K562 (cell line): ENCODE data around the gene NEK2. TPM values are rescaled to one million over a fixed set of nuclear protein-coding genes. Genes with fewer than 3 reads are reported as not detected.

ENCODE experiments used
- CHD1 ChIP-seq: fragments of 200-600 bp; sonication (generic); IDR thresholded peaks from one replicate; pipeline ENCODE4 v1.6.1; 2012; ENCODE audit warnings: mild to moderate bottlenecking, moderate library complexity, low read length, inconsistent platforms
- CHD2 ChIP-seq: IDR thresholded peaks from 2 replicates; pipeline ENCODE4 v1.6.1; 2011; ENCODE audit warnings: low read depth, low read length
- FOXJ3 ChIP-seq: sonication (generic); formaldehyde crosslinking; IDR thresholded peaks from 2 replicates; pipeline ENCODE4 v1.4.0; 2020; ENCODE audit warnings: mild to moderate bottlenecking, missing genetic modification reagents
- FOXM1 ChIP-seq, 2 experiments: fragments of 450-650 bp in 1 of 2; sonication (generic) in 1 of 2; formaldehyde crosslinking in 1 of 2; IDR thresholded peaks; 2 replicates each; pipeline versions ENCODE4 v1.6.1 to v1.9.0; 2017 to 2022; ENCODE audit warnings: low read depth in 2 of 2, mild to moderate bottlenecking in 2 of 2, missing genetic modification reagents in 1 of 2, moderate library complexity in 1 of 2
- HDAC6 ChIP-seq: IDR thresholded peaks from 2 replicates; pipeline ENCODE4 v1.6.1; 2012; ENCODE audit warnings: low read depth, mild to moderate bottlenecking, control low read depth, inconsistent platforms, low read length, moderate library complexity
- HDGF ChIP-seq: fragments of 450-650 bp; IDR thresholded peaks from 2 replicates; pipeline ENCODE4 v1.6.1; 2016
- ILF3 ChIP-seq: fragments of 450-650 bp; IDR thresholded peaks from 2 replicates; pipeline ENCODE4 v1.6.1; 2018; ENCODE audit warnings: antibody characterized with exemption, mild to moderate bottlenecking, moderate library complexity, borderline replicate concordance
- KAT8 ChIP-seq: fragments of 450-650 bp; IDR thresholded peaks from 2 replicates; pipeline ENCODE4 v1.6.1; 2016; ENCODE audit warnings: low read depth, mild to moderate bottlenecking
- KHSRP ChIP-seq: fragments of 450-650 bp; IDR thresholded peaks from 2 replicates; pipeline ENCODE4 v1.6.1; 2017
- KLF10 ChIP-seq: fragments of 250-450 bp; sonication (Bioruptor Pico); IDR thresholded peaks from 2 replicates; pipeline ENCODE4 v1.6.1; 2021; ENCODE audit warnings: matching md5 sums
- KLF6 ChIP-seq: fragments of 250-450 bp; sonication (Bioruptor Pico); IDR thresholded peaks from 2 replicates; pipeline ENCODE4 v1.4.0; 2020; ENCODE audit warnings: mild to moderate bottlenecking, moderate library complexity, borderline replicate concordance
- MXI1 ChIP-seq: IDR thresholded peaks from 2 replicates; pipeline ENCODE4 v1.6.1; 2011; ENCODE audit warnings: low read depth, mild to moderate bottlenecking, improper control_type of control experiment, low read length
- MYBL2 ChIP-seq, 2 experiments: fragments of 450-650 bp in 1 of 2; sonication (generic) in 1 of 2; formaldehyde crosslinking in 1 of 2; IDR thresholded peaks; 2 replicates each; pipeline versions ENCODE4 v1.6.1 to v1.8.1; 2017 to 2022; ENCODE audit warnings: borderline replicate concordance in 1 of 2, inconsistent platforms in 1 of 2, low read depth in 1 of 2, mild to moderate bottlenecking in 1 of 2, missing genetic modification reagents in 1 of 2, moderate library complexity in 1 of 2
- NFE2L1 ChIP-seq: fragments of 450-650 bp; IDR thresholded peaks from 2 replicates; pipeline ENCODE4 v1.6.1; 2016; ENCODE audit warnings: missing genetic modification characterization, low read depth, mild to moderate bottlenecking, missing compliant biosample characterization, moderate library complexity, borderline replicate concordance
- RFX1 ChIP-seq: fragments of 450-650 bp; IDR thresholded peaks from 2 replicates; pipeline ENCODE4 v1.6.1; 2016; ENCODE audit warnings: mild to moderate bottlenecking, moderate library complexity
- SMAD3 ChIP-seq: fragments of 450-650 bp; formaldehyde crosslinking; conservative IDR thresholded peaks from 2 replicates; pipeline ENCODE4 v1.4.0; 2020; ENCODE audit warnings: mild to moderate bottlenecking
- SOX6 ChIP-seq: fragments of 450-650 bp; IDR thresholded peaks from 2 replicates; pipeline ENCODE4 v1.6.1; 2014; ENCODE audit warnings: mild to moderate bottlenecking
- UBTF ChIP-seq, 2 experiments: IDR thresholded peaks; 2 replicates each; pipeline ENCODE4 v1.6.1; 2012; ENCODE audit warnings: improper control_type of control experiment in 2 of 2, low read depth in 2 of 2, low read length in 2 of 2, borderline replicate concordance in 1 of 2
- ZNF175 ChIP-seq: fragments of 200-800 bp; sonication (Bioruptor generic); IDR thresholded peaks from 2 replicates; pipeline ENCODE4 v1.6.1; 2016; ENCODE audit warnings: low read depth, mild to moderate bottlenecking, missing genetic modification characterization, missing compliant biosample characterization
- ZNF518B ChIP-seq: fragments of 250-450 bp; sonication (Bioruptor Pico); IDR thresholded peaks from 2 replicates; pipeline ENCODE4 v1.5.0; 2021; ENCODE audit warnings: mild to moderate bottlenecking, moderate library complexity
- ZNF551 ChIP-seq: fragments of 250-450 bp; sonication (Bioruptor Pico); IDR thresholded peaks from 2 replicates; pipeline ENCODE4 v1.5.0; 2021; ENCODE audit warnings: mild to moderate bottlenecking, moderate library complexity
- ZNF766 ChIP-seq: fragments of 200-800 bp; sonication (Bioruptor generic); conservative IDR thresholded peaks from 2 replicates; pipeline ENCODE4 v1.6.1; 2016; ENCODE audit warnings: missing genetic modification characterization, missing compliant biosample characterization
- polyA plus RNA-seq, 8 experiments: library from polyadenylated mRNA; depleted of rRNA in 4 of 8; stranded (reverse) in 5 of 8; unstranded in 3 of 8; fragments of >200 nt; fragmentation: Nextera tagmentation in 2 of 8; fragmentation: Illumina TruSeq in 1 of 8; extraction: Ambion mirVana in 2 of 8; extraction: Trizol in 1 of 8; gene quantifications; 2 replicates each; pipeline versions ENCODE4 v1.2.1 to v1.2.3, GENCODE V29; 2011 to 2014; ENCODE audit warnings: inconsistent platforms in 1 of 8, missing spikeins in 1 of 8
- total RNA-seq, 7 experiments: library from RNA; depleted of rRNA in 6 of 7; stranded (reverse); fragments of >200 nt in 6 of 7; fragmentation: Illumina TruSeq in 2 of 7; extraction: Trizol in 2 of 7; gene quantifications; 2 replicates each; pipeline versions ENCODE4 v1.2.1 to v1.2.3, GENCODE V29; 2011 to 2021; ENCODE audit warnings: low replicate concordance in 1 of 7
- TF ChIP-seq, protein P1 (sequence below): fragments of 250-450 bp; sonication (Bioruptor Pico); IDR thresholded peaks from 2 replicates; pipeline ENCODE4 v1.8.0; 2022; ENCODE audit warnings: moderate library complexity, mild to moderate bottlenecking, inconsistent platforms

The NEK2 gene
- total and polyA plus RNA-seq, 9 of the 15 experiments (the other 6 are each of a cell fraction or from before 2014, with no cell fraction given), result 30.0 to 74.7 (median 66.4) TPM

DNA sequence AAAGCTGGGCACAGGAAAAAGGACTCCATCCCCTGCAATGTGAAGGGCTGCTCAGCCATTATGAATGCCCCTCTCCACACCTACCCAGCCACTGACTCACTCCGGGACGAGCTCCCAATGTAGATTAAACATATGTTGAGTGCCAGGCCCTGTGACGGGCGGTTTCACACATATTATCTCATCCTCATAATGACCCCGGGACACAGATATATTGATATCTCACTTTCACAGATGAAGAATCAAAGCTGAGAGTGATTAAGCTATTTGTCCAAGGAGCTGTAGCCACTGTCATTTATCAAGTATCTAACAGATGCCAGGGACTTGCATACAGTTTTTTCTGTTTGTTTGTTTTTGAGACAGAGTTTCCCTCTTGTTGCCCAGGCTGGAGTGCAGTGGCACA is 61.5 kb downstream of the NEK2 start (continued):
- TF ChIP-seq UBTF (IDR thresholded peaks at IDR 0.05; ENCODE audit: borderline replicate concordance in 1 of 2, low read depth in 2 of 2, low read length in 2 of 2) (no peak), SMAD3 (CRISPR knock-in tag) (no peak), HDGF (no peak), KLF10 (CRISPR knock-in tag) (no peak), FOXJ3 (CRISPR knock-in tag) (no peak), SOX6 (no peak; the same call in 1 of the 2 replicates), KLF6 (CRISPR knock-in tag) (no peak), MYBL2 (IDR thresholded peaks at IDR 0.05; ENCODE audit: low read depth) (no peak), MYBL2 (CRISPR knock-in tag; IDR thresholded peaks at IDR 0.05; ENCODE audit: borderline replicate concordance) (no peak), ZNF766 (no peak), ZNF551 (CRISPR knock-in tag) (no peak), ILF3 (no peak), ZNF518B (no peak), MXI1 (no peak), RFX1 (no peak), ZNF175 (no peak), HDAC6 (no peak), KAT8 (no peak), NFE2L1 (no peak), CHD1 (no peak), KHSRP (no peak), CHD2 (no peak), FOXM1 (IDR thresholded peaks at IDR 0.05; ENCODE audit: low read depth) (peak; percentile 45; the same call in 1 of the 2 replicates), FOXM1 (CRISPR knock-in tag; IDR thresholded peaks at IDR 0.05; ENCODE audit: low read depth) (no peak)
- TF ChIP-seq, protein P1, sequence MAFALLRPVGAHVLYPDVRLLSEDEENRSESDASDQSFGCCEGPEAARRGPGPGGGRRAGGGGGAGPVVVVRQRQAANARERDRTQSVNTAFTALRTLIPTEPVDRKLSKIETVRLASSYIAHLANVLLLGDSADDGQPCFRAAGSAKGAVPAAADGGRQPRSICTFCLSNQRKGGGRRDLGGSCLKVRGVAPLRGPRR (CRISPR knock-in tag), result no peak
